ES-I3 (cell line): ENCODE measurements around the gene KCNJ18.
"Not testable (repeated sequence)": the region's sequence is repeated elsewhere in the genome, so short reads cannot be mapped to it uniquely, and the experiment has no call there.

Experiments
- H3K36me3 ChIP-seq: 2 replicates; pipeline ENCODE4 v1.6.1; 2013; ENCODE audit warnings: mild to moderate bottlenecking, low read length, control low read depth, moderate library complexity; ENCODE audit not compliant: insufficient read depth
- H3K4me1 ChIP-seq: 2 replicates; pipeline ENCODE4 v1.6.1; 2013; ENCODE audit warnings: mild to moderate bottlenecking, control low read depth, low read length; ENCODE audit not compliant: insufficient read depth
- H3K9ac ChIP-seq: 2 replicates; pipeline ENCODE4 v1.6.1; 2013; ENCODE audit warnings: low read depth, mild to moderate bottlenecking, low read length, moderate library complexity
- H3K9me3 ChIP-seq: 2 replicates; pipeline ENCODE4 v1.6.1; 2013; ENCODE audit warnings: mild to moderate bottlenecking, low read length, moderate library complexity; ENCODE audit not compliant: control insufficient read depth, insufficient read depth

The KCNJ18 gene

DNA sequence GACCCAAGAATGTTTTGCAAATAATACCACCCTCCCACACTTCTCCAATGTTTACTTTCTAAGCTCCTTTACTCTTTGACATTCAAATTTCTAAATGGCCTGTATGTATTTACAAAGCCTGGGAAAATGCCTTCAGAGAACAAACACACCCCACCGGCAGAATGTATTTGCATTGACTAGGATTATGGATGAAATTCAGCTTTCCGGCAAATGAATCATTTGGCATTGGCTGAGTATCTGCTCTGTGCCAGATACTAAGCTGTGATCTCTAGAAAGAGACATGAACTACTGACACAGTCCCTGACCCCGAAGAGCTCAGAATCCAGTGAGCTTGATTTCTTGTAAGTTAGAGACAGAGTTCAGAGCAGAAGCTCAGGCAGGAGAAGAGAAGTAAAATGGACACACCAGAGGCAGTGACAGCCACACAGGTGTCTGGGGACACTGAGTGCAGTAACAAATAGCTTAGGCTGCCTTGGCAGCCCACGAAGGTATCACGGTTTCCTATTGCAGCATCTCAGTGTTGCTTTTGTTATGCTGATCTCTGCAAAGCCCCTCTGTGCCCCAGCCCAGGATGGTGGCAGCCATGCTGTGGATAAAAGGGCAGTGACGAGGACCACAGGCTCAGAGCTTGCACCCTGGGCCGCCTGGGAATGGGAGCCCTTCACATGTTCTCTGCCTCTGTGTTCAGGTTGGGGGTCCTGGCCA lies 24.8 kb upstream of the KCNJ18 start:
- not testable (repeated sequence) for H3K9ac ChIP-seq, H3K36me3 ChIP-seq, H3K9me3 ChIP-seq
- peaks cover 21% of the 10 kb centered on the region for H3K4me1 ChIP-seq

DNA sequence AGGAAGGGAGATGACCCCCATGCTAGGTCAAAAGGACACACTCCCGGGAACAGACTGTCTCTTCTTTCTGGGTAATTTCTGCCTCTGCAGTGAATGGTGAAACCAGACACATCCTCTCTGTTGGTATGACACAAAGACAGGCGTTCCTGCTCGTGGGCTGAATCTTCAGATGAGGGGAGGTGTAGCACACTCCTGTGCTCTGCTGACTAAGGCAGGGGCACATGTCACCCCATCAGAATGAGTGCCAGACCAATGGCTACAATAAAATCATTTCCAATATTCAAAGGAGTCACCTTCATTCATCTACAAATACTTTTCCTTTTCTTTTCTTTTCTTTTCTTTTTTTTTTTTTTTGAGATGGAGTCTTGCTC lies 24.2 kb upstream of the KCNJ18 start:
- not testable (repeated sequence) for H3K9ac ChIP-seq, H3K9me3 ChIP-seq, H3K36me3 ChIP-seq
- peaks cover 21% of the 10 kb centered on the region for H3K4me1 ChIP-seq

DNA sequence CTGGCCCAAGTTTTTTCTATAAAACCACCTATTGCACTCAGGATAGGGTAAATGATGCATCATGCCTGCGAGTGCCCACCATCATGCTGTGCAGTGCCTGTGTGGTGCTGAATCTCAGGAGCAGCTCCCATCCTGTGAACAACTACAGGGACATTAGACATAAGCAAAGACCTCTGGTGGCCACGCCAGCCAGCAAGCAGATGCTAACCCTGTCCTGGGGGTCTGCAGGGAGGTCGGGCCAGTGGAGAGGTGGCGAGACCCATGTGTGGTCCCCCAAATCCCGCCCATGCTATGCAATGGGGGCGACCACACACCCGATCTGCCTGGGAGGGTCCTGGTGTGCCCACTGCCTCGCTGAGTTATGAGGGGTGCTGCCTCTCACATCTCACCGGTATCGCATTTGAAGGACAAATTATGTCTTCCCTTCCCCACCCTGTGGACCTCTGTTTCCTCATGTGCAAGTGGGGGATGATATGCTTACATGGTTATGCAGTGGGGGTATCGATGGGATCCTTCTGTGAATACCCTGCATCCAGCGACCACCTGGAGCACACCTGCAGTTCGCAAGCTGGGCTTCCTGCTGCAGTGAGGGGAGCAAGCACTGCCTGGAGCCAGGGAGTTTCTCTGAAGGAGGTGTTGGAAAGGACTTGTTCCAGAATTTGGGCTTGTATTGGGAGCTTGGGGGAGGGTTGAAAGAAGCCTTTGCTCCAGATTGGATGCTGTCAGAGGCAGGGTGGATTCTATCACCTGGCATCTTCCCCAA lies 23.4 kb upstream of the KCNJ18 start:
- not testable (repeated sequence) for H3K9me3 ChIP-seq, H3K36me3 ChIP-seq, H3K9ac ChIP-seq
- peaks cover 21% of the 10 kb centered on the region for H3K4me1 ChIP-seq

DNA sequence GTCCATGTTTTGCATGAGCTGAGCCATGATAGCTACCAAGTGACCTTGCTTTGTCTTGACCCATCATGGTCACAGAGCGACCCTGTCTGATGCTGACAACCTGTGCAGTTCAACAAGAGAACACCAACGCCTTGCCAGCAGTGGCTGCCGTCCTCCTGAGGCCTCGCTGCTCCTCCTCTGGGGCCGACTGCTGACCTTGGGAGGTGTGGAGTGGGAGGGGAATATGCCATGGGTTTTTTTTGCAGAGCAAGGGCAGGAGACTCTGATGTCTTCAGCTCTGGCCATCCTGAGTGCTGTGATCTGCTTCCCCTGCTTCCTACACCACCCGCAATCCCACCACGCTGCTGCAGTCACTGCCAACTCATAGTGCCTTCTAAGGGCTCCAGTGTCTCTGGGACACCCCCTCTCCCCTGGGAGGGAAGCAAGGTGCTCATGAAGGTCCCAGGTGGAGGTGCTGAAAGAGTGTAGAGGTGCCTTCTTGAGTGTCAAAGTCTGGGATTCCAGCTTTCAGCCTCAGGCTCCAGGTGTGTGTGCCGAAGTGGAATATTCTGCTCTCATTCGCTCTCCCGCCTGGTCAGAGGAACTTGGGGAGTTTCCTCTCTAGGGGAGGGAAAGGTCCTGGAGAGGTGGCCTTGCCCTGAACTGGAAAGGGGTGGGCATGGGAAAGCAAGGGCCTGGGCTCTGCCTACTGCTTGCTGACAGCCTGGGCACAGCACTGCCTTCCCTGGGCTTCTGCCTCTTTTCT lies 22.5 kb upstream of the KCNJ18 start:
- H3K9ac ChIP-seq, H3K36me3 ChIP-seq, H3K9me3 ChIP-seq: not testable (repeated sequence)
- H3K4me1 ChIP-seq: peaks cover 21% of the 10 kb centered on the region

DNA sequence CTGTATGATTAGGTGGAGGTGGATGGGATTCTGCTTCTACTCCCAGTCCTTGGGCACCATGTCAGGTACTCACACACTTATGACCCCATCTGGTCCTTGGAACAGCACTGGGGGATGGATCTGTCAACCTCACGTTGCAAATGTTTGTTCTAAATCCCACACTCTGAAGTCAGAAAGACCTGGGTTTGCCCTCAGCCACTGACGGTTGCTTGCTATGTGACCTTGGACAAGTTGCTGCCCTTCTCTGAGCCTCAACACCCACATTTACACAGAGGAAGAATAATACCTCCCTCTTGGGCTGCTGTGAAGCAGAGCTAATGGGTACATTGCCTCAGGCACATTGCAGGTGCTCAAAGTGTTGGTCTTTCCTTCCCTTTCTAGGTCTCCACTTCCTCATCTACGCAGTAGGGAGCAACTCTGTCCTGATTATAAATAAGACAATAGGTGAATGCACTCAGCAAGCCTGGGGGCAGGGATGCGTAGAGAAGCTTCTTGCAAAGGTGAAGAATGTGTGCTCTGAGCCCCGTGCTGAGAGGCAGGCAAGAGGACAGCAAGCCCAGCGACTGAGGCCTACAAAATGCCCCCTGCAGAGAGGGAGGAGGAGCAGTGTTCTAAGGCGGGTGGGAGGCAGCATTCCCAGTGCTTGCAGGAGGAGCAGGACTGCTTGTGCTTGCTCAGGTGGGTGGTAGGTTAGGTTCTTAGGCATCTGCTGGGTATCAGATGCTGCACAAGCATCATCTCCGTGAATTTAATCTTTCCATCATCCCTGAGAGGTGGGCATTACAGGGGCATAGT lies 21.8 kb upstream of the KCNJ18 start:
- H3K4me1 ChIP-seq: peaks cover 21% of the 10 kb centered on the region
- H3K9me3 ChIP-seq, H3K36me3 ChIP-seq, H3K9ac ChIP-seq: not testable (repeated sequence)

DNA sequence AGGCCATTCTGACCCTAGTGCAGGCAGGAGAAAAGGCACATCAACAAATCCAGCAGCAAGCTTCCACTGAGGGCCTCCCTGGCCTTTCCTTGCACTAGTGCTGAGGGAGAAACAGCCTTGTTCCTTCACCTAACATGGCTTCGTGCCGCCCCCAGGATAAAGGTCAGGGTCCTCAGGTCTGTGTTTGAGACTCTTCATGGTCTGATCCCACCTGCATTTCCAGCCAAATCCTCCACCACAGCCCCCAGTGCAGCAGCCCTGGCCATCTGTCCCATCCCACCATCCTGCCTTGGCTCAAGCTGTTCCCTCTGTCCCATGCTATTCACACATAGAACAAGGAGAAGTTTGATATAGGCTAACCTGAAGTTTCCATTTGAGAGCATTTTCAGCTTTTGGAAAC lies 20.9 kb upstream of the KCNJ18 start:
- H3K36me3 ChIP-seq, H3K9me3 ChIP-seq, H3K9ac ChIP-seq: not testable (repeated sequence)
- peaks cover 21% of the 10 kb centered on the region for H3K4me1 ChIP-seq

DNA sequence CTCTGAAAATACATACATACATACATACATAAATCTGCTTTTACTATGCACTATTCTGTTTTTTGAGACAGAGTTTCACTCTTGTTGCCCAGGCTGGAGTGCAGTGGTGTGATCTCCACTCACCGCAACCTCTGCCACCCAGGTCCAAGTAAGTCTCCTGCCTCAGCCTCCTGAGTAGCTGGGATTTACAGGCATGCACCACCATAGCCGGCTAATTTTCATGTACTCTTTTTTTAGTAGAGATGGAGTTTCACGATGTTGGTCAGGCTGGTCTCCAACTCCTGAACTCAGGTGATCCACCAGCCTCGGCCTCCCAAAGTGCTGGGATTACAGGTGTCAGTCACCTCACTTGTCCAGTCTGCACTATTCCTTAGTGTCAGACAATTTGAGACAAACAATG lies 20.5 kb upstream of the KCNJ18 start:
- H3K4me1 ChIP-seq: peaks cover 21% of the 10 kb centered on the region
- H3K9me3 ChIP-seq, H3K36me3 ChIP-seq, H3K9ac ChIP-seq: not testable (repeated sequence)

DNA sequence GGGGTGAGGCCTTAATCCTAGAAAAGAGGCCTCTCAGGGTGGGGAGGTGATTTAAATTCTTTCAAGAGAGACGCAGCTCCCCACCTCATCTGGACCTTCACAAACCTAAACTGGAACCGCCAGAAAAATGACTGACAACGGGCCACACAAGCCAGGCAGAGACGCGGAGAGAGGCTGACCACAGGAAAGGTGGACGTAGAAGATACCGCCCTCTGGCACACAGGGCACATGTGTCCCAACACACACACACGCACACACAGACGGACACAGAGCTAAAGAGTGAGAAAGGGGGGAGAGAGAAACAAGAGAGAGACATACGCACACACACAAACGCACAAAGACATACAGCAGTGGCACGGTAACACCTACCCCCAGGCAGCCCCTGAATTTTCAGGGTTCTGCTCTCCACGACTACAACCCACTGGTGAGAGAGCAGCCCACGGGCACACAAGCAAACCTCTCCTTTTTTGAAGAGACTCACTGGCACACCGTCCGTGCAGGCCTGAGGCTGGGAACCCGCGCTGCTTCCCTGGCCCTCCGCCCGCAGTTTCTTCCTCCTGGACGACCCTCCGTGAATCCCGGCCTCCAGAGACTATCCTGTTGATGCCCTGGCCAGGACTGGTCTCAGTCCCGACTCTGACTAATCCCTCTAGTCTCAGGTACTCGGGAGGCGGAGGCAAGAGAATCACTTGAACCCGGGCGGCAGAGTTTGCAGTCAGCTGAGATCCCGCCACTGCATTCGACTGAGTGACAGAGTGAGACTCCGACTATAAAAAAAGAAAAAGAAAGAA lies 18.7 kb upstream of the KCNJ18 start:
- not testable (repeated sequence) for H3K9ac ChIP-seq, H3K9me3 ChIP-seq
- H3K4me1 ChIP-seq: peaks cover 18% of the 10 kb centered on the region

DNA sequence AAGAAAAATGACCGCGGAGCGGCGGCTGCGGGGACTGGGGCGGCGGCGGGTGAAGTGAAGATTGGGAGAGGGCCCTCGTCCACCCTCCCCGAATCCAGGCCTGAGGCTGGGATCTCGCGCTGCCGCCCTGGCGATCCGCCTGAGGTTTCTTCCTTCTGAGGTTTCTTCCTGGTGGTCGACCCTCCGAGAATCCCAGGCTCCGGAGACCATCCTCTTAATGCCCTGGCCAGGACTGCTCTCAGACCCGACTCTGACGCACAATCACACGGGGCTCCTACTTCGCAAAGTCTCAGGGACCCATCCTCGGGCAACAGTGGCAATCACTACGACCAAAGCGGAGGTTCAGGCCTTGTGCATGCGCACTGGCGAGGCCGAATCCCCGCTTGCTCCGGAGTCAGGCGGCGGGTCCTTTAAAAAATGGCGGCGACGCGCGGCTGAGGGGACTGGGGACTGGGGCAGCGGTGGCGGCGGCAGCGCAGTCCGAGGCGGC lies 18.0 kb upstream of the KCNJ18 start:
- H3K9me3 ChIP-seq: no peaks in the 10 kb centered on the region
- no peaks in the 10 kb centered on the region for H3K36me3 ChIP-seq
- H3K9ac ChIP-seq: no peak overlapping the region
- H3K4me1 ChIP-seq: peaks cover 17% of the 10 kb centered on the region

More for the DNA sequence above, 18.7 kb upstream of the KCNJ18 start:
- H3K36me3 ChIP-seq: not testable (repeated sequence)

DNA sequence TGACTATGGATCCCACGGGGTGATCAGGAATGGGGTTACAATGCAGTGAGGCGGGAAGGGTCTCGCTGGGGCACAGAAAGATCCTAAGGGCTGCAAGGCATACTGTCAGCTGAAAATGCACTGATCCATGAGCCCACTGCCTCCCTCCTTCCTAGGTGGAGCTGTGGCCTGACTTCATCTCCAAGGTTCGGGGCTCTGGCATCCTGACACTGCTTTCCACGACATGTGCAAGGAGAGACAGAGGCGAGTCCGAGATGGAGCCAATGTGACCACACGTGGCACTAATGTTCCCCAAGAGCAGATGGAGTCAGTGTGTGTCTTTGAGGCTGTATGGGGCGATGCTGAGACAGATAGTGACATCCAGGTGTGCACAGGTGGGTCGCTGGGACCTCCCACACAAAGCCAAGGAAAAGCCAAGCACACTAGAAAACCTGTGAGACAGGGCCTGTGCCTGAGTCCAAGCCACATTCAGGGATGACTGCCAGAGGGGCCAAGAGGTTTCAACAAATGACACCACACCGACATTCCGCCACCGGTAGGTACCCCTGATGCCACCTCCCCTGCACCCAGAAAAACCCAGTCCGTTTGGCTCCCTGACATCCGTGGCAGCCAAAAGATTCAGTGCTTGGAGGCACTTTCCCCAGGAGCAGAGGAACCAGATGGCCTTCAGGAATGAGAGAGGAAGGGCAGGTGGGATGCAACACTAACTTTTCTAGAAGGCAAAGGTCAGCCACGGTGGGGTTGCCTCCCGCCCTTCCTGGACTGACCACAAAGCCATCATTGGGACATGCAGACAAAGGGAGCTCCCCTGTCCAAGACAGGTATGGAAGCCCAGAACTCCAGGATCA lies 17.2 kb upstream of the KCNJ18 start:
- H3K9ac ChIP-seq, H3K36me3 ChIP-seq, H3K9me3 ChIP-seq: not testable (repeated sequence)
- H3K4me1 ChIP-seq: peaks cover 11% of the 10 kb centered on the region

DNA sequence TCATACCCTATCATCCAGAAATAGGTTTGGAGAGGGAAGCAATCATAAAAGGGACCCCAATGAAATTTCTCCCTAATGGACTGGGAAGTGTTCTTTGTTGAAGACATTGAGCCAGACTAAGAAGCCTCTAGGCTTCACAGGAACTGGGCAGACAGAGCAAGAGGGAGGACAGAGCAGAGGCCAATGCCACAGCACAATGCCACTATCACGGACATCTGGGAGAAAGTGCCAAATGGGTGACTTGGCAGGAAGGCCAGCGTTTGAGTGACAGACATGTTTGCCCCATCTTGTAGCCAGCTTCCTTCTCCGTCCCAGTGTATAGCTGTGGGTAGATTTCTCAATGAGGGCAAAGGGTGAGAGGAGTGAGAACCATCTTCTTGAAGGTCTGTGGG lies 16.6 kb upstream of the KCNJ18 start:
- H3K9me3 ChIP-seq, H3K36me3 ChIP-seq, H3K9ac ChIP-seq, H3K4me1 ChIP-seq: not testable (repeated sequence)

DNA sequence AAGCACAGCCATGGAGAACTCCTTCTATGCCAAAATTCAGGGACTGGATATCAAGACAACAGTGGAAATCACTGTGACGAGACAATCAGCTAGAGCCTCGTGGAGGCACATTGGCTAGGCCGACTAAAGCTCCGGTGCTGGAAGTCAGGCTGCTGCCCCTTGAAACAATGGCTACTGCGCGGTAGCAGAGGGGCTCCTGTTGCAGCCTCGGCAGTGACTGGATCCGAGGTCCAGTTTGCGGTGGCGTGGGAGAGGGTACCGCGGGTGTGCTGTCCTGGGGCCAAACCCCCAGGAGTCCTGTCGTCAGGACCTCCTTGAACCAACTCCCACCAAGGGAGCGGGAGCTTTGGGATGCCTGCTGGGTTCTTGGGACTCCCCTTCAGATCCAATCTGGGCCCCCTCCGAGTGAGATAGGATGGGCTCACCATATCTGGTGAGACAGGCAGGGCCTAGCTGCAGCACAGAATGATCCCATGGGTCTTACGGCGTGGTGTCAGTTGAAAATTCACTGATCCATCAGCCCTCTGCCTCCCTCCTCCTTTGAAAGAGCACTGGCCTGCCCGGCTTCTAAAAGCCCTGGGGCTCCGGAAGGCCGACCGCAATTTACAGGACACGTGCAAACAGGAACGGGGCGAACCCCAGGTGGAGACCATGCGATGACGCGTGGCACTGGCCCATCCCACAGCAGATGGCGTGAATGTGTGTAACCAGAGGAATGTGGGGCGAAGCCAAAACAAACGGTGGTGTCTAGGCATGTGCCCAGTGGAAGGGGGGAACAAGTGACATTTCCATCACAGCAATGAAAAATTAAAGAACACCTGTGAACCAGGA lies 15.8 kb upstream of the KCNJ18 start:
- no peak overlapping the region for H3K9ac ChIP-seq
- H3K9me3 ChIP-seq: no peaks in the 10 kb centered on the region
- H3K4me1 ChIP-seq: 0 out of 2 replicates have a peak, but pooled peaks cover 2% of the 10 kb centered on the region
- H3K36me3 ChIP-seq: no peaks in the 10 kb centered on the region
